Type B pancreatic cell (in vitro differentiated cells): ENCODE measurements around the gene PAPOLB. TPM values are rescaled to one million over a fixed set of nuclear protein-coding genes. Genes with fewer than 3 reads are reported as not detected.
A peak's percentile ranks its signal among the peaks of the same experiment; 100 is the strongest.

Experiments
- DNase-seq: peaks from one replicate; pipeline ENCODE4 v3.0.0; 2021; ENCODE audit warnings: mixed read lengths; ENCODE audit not compliant: unreplicated experiment; ENCODE audit errors: extremely low spot score
- H3K27ac Mint-ChIP-seq: 2 replicates; pipeline ENCODE4 v1.8.0; 2021; ENCODE audit warnings: mild to moderate bottlenecking, mixed read lengths
- H3K27me3 Mint-ChIP-seq: 2 replicates; pipeline ENCODE4 v1.8.0; 2021; ENCODE audit warnings: mixed read lengths
- H3K36me3 Mint-ChIP-seq: 2 replicates; pipeline ENCODE4 v1.8.0; 2021; ENCODE audit warnings: mixed read lengths
- H3K4me1 Mint-ChIP-seq: one replicate; pipeline ENCODE4 v1.8.0; 2021; ENCODE audit warnings: mixed read lengths; ENCODE audit not compliant: unreplicated experiment
- H3K4me3 Mint-ChIP-seq: 2 replicates; pipeline ENCODE4 v1.8.0; 2021; ENCODE audit warnings: mild to moderate bottlenecking, mixed read lengths
- H3K9me3 Mint-ChIP-seq: 2 replicates; pipeline ENCODE4 v1.8.0; 2021; ENCODE audit warnings: mixed read lengths
- total RNA-seq: library from RNA; stranded (reverse); gene quantifications from 2 replicates; pipeline ENCODE4 v1.2.1, GENCODE V29; 2021; ENCODE audit warnings: low replicate concordance
- TF ChIP-seq, protein P1 (sequence below): fragments of 200-600 bp; sonication (generic); conservative IDR thresholded peaks from 2 replicates; pipeline ENCODE4 v1.5.0; 2021; ENCODE audit warnings: antibody characterized with exemption, mild to moderate bottlenecking

The PAPOLB gene
- total RNA-seq, 1 donor from 2014 or later: 0.56 TPM

DNA sequence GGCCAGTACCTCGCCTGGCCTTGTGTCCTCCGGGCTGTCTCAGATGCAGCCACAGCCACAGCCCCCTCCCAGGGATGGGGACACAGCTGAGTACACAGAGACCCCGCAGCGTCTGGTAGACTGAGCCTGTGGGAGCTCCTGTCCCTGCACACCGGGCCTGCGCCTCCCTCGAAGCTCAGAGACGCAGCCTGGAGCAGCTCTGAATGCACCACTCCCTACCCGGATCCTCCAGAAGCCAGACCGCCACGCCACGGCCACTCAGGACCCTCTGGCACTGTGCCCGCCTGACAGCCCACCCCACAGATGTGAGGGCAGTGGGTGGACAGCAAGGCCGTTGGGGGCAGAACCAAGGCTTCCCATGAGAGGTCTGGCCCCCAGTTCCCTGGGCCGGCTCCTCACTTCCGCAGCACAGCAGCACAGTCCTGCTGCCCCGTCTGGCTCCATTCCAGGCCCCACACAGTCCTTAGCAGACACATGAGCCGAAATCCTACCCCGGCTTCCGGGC lies 40.8 kb downstream of the PAPOLB start:
- no peak overlapping the region for H3K27ac Mint-ChIP-seq
- H3K27me3 Mint-ChIP-seq: no peaks in the 10 kb centered on the region
- no peaks in the 10 kb centered on the region for H3K9me3 Mint-ChIP-seq
- H3K4me3 Mint-ChIP-seq: no peak overlapping the region
- no peaks in the 10 kb centered on the region for H3K36me3 Mint-ChIP-seq
- TF ChIP-seq, protein P1, sequence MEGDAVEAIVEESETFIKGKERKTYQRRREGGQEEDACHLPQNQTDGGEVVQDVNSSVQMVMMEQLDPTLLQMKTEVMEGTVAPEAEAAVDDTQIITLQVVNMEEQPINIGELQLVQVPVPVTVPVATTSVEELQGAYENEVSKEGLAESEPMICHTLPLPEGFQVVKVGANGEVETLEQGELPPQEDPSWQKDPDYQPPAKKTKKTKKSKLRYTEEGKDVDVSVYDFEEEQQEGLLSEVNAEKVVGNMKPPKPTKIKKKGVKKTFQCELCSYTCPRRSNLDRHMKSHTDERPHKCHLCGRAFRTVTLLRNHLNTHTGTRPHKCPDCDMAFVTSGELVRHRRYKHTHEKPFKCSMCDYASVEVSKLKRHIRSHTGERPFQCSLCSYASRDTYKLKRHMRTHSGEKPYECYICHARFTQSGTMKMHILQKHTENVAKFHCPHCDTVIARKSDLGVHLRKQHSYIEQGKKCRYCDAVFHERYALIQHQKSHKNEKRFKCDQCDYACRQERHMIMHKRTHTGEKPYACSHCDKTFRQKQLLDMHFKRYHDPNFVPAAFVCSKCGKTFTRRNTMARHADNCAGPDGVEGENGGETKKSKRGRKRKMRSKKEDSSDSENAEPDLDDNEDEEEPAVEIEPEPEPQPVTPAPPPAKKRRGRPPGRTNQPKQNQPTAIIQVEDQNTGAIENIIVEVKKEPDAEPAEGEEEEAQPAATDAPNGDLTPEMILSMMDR: no peak
- peaks cover 5% of the 10 kb centered on the region for H3K4me1 Mint-ChIP-seq
- DNase-seq: no peak

DNA sequence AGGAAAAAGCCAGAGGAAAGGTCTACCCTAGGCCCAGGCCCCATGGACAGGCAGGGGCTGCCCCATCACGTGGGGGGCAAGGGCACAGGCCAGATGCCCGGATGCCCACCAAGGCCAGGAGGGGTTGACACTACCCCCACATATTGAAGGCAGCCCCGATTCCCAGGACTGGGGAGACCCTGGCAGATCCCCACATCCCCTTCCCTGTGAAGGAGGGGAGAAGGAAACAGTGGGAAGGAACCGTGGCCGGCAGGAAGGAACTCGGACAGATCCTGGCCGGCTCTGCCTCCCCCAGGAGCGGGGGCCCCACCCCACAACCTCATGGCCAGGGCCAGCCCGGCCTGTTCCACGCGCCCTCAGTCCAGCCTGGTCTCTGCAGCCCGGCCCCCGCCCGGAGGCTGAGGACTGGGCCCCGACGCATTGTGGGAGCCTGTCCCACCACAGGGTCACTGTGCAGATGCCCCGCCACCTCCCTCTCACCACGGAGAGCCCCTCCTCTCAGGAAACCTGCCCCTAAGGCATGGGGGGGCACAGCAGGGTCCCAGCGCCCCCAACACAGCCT lies 41.3 kb downstream of the PAPOLB start:
- Mint-ChIP-seq H3K27ac (no peak overlapping the region), H3K27me3 (no peaks in the 10 kb centered on the region), H3K4me3 (no peak overlapping the region), H3K9me3 (no peaks in the 10 kb centered on the region), H3K4me1 (peaks cover 5% of the 10 kb centered on the region), H3K36me3 (no peaks in the 10 kb centered on the region)
- TF ChIP-seq, protein P1: no peak
- DNase-seq: peak; percentile 66

DNA sequence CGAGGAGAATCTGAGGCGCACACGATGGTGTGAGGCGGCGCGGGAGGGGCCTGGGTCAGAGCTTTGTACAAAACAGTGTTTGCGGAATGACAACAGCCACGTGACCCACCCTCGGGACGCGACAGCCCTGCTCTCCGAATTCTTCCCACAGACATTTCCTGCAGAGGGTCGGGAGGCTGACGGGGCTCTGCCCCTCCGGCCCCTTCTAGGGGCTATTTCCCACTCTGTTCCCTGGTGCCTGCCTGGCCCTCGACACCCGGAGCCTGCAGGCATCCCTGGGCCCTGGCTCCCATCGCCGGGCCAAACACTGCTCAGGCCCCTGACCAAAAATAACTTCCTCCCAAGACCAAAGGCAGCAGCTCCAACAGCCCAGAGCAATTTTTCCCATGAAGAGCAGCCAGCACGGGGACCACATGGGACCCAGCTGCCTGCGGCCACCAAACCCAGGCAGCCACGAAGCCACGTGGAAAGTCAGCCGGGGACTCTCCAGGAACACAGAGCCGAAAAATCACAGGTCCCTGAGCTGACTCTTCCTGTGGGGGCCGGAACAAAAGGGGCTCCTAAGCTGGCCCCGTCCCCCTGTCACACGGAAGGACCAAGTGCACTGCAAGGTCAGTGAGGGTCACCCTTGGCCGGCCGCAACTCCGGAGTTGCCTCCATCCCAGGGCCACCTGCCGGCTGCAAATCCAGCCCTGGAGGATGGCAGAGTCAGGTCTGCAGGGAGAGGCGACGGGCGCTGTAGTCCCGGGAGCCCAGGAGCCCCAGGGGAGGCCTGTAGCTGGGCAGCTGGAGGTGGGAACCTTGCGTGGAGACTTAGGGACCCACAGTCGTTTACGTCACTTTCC lies 42.0 kb downstream of the PAPOLB start:
- TF ChIP-seq, protein P1: no peak
- no peaks in the 10 kb centered on the region for H3K27me3 Mint-ChIP-seq
- DNase-seq: peak; percentile 67
- peak overlapping the region; percentile 31 for H3K27ac Mint-ChIP-seq
- H3K36me3 Mint-ChIP-seq: no peaks in the 10 kb centered on the region
- H3K4me3 Mint-ChIP-seq: no peak overlapping the region
- H3K4me1 Mint-ChIP-seq: peaks cover 5% of the 10 kb centered on the region
- H3K9me3 Mint-ChIP-seq: no peaks in the 10 kb centered on the region

DNA sequence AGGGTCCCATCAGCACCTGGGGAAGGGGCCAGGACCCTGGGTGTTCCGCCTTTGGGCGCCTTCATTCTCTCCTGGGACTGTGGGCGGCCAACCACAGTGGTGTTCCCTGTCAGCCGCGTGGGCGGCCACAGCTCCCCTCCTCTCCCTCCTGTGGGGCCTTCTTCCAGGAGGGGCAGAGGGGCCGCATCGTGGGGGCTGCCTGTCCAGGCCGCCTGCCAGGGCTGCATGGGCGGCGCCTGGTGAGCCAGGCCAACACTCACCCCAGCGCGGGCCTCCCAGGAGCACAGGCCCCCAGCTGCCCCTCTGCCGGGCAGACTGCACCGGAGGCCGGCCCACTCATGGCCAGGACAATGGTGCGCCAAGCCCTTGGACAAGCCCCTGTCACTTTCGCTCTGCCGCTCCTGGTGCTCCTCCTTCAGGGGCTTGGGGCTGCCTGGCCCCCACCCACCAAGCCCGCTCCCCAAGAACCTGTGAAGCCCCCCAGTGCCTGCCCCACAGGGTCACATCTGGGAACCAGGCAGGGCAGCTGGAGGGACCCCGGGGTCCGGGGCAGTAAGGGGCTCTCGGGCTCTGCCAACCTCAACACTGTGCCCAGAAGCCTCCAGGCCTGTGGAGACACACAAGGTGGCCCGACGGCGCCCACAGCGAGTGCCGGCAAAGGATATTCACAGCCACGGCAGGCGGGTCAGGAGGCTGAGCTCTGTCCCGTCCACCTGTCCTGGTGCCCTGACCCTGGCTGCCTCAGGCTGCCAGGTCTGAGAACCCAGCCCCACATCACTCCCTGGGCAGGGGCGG lies 43.6 kb downstream of the PAPOLB start:
- DNase-seq: no peak
- peaks cover 3% of the 10 kb centered on the region for H3K36me3 Mint-ChIP-seq
- no peaks in the 10 kb centered on the region for H3K9me3 Mint-ChIP-seq
- H3K27me3 Mint-ChIP-seq: peaks cover 3% of the 10 kb centered on the region
- TF ChIP-seq, protein P1: no peak
- no peak overlapping the region for H3K4me3 Mint-ChIP-seq
- no peak overlapping the region for H3K27ac Mint-ChIP-seq
- peaks cover 8% of the 10 kb centered on the region for H3K4me1 Mint-ChIP-seq

DNA sequence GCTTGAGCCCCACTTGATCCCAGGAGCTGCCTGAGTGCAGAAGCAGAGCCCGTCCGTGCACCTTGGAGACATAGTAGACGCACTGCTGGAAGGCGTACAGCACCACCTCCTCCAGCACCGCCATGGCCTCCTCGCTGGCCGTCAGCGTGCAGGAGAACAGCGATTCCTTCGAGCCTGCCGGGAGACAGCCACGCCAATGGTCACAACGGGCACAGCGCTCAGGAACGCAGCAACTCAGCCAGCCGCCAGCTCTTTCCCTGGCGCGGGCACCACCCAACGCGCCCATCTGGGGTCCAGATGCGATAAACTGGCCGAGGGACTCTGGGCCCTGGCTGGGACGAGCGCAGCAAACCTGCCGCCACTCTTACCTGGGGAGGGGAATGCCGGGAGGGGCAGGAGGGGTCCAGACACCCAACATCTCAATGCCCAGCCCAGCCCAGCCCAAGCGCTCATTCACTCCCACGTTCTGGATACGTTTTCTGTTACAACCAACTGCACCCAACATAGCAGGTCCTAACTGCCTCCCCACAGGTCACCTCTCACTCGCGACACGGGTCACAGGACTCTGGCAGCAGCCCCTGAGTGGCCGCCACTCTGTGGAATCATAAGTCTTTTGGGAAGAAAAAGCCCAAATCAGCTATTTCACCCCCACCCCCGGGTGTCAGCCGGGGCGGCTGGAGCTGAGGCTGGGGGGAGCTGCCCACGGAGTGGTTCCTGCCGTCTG lies 44.5 kb downstream of the PAPOLB start:
- TF ChIP-seq, protein P1: no peak
- no peak overlapping the region for H3K4me3 Mint-ChIP-seq
- peaks cover 8% of the 10 kb centered on the region for H3K4me1 Mint-ChIP-seq
- peaks cover 10% of the 10 kb centered on the region for H3K36me3 Mint-ChIP-seq
- no peaks in the 10 kb centered on the region for H3K9me3 Mint-ChIP-seq
- peaks cover 10% of the 10 kb centered on the region for H3K27me3 Mint-ChIP-seq
- DNase-seq: no peak
- no peak overlapping the region for H3K27ac Mint-ChIP-seq
